Large intestine (tissue), 3 donors: Measurements from ENCODE around the gene RNF123. TPM values are rescaled to one million over a fixed set of nuclear protein-coding genes. Genes with fewer than 3 reads are reported as not detected.

Source experiments
- DNase-seq, 2 donors: peaks; one replicate each; pipeline versions ENCODE4 v3.0.0 to v3.0.0-alpha.2; 2013
- H3K27ac ChIP-seq: one replicate; pipeline ENCODE4 v1.5.1; 2013; ENCODE audit warnings: low read length
- H3K27me3 ChIP-seq: 2 replicates; pipeline ENCODE4 v1.6.1; 2013; ENCODE audit warnings: low read length; ENCODE audit not compliant: control insufficient read depth, insufficient read depth
- H3K36me3 ChIP-seq: 2 replicates; pipeline ENCODE4 v1.6.1; 2013; ENCODE audit warnings: low read length; ENCODE audit not compliant: control insufficient read depth, insufficient read depth
- H3K4me1 ChIP-seq: one replicate; pipeline ENCODE4 v1.6.1; 2013; ENCODE audit warnings: low read length; ENCODE audit not compliant: control insufficient read depth, insufficient read depth
- H3K4me3 ChIP-seq: one replicate; pipeline ENCODE4 v1.5.1; 2013; ENCODE audit warnings: low read length
- H3K9me3 ChIP-seq: one replicate; pipeline ENCODE4 v1.6.1; 2013; ENCODE audit warnings: mild to moderate bottlenecking, low read depth, low read length, moderate library complexity; ENCODE audit not compliant: control insufficient read depth
- WGBS: methylation state at CpG from one replicate; pipeline ENCODE4 v1.1.5; 2013; ENCODE audit warnings: low lambda C conversion rate; ENCODE audit not compliant: insufficient coverage; 5-methylcytosine and 5-hydroxymethylcytosine counted together
- polyA plus RNA-seq: library from polyadenylated mRNA; unstranded; fragments of 120-200 nt; gene quantifications from one replicate; pipeline ENCODE4 v1.2.1, GENCODE V29; 2013

Gene RNF123
- polyA plus RNA-seq, 1 donor: 35.6 TPM

- no CpG with 5 or more reads among the region's 2 CpGs for WGBS
- Histone ChIP-seq H3K9me3 (no peaks in the 10 kb centered on the region), H3K4me3 (no peak overlapping the region), H3K4me1 (no peaks in the 10 kb centered on the region), H3K27me3 (no peaks in the 10 kb centered on the region), H3K27ac (no peak overlapping the region), H3K36me3 (no peaks in the 10 kb centered on the region)
- no peak for DNase-seq
Measured at GRCh38 chr3:49658711-49659110, 30.6 kb upstream of the RNF123 start.

- Histone ChIP-seq H3K4me3 (no peak overlapping the region), H3K4me1 (no peaks in the 10 kb centered on the region), H3K9me3 (no peaks in the 10 kb centered on the region), H3K27me3 (no peaks in the 10 kb centered on the region), H3K27ac (no peak overlapping the region), H3K36me3 (no peaks in the 10 kb centered on the region)
- DNase-seq: no peak
- WGBS: no CpG with 5 or more reads among the region's 4 CpGs
Measured at GRCh38 chr3:49659756-49660155, 29.6 kb upstream of the RNF123 start.

- H3K36me3 ChIP-seq: no peaks in the 10 kb centered on the region
- no CpG with 5 or more reads among the region's 14 CpGs for WGBS
- H3K27ac ChIP-seq: no peak overlapping the region
- no peaks in the 10 kb centered on the region for H3K27me3 ChIP-seq
- no peaks in the 10 kb centered on the region for H3K9me3 ChIP-seq
- no peaks in the 10 kb centered on the region for H3K4me1 ChIP-seq
- DNase-seq: no peak
- H3K4me3 ChIP-seq: no peak overlapping the region
Measured at GRCh38 chr3:49661281-49661680, 28.1 kb upstream of the RNF123 start.

- no peaks in the 10 kb centered on the region for H3K27me3 ChIP-seq
- WGBS: no CpG with 5 or more reads among the region's 22 CpGs
- no peak overlapping the region for H3K27ac ChIP-seq
- H3K4me1 ChIP-seq: peaks cover 4% of the 10 kb centered on the region
- no peaks in the 10 kb centered on the region for H3K36me3 ChIP-seq
- no peaks in the 10 kb centered on the region for H3K9me3 ChIP-seq
- no peak for DNase-seq
- H3K4me3 ChIP-seq: no peak overlapping the region
Measured at GRCh38 chr3:49662021-49662420, 27.3 kb upstream of the RNF123 start.

GRCh38 chr3:49662720-49663413 lies 26.5 kb upstream of the RNF123 start:
- no CpG with 5 or more reads among the region's 34 CpGs for WGBS
- DNase-seq: no peak
- no peaks in the 10 kb centered on the region for H3K27me3 ChIP-seq

GRCh38 chr3:49663831-49664230 lies 25.5 kb upstream of the RNF123 start:
- Histone ChIP-seq H3K36me3 (no peaks in the 10 kb centered on the region), H3K27ac (no peak overlapping the region), H3K27me3 (no peaks in the 10 kb centered on the region), H3K9me3 (no peaks in the 10 kb centered on the region), H3K4me1 (peaks cover 12% of the 10 kb centered on the region), H3K4me3 (no peak overlapping the region)
- no peak for DNase-seq
- WGBS: no CpG with 5 or more reads among the region's 1 CpG

More at GRCh38 chr3:49662720-49663413, 26.5 kb upstream of the RNF123 start:
- Histone ChIP-seq H3K36me3 (no peaks in the 10 kb centered on the region), H3K4me3 (no peak overlapping the region), H3K4me1 (peaks cover 4% of the 10 kb centered on the region), H3K27ac (no peak overlapping the region), H3K9me3 (no peaks in the 10 kb centered on the region)

- H3K4me1 ChIP-seq: peaks cover 12% of the 10 kb centered on the region
- H3K36me3 ChIP-seq: no peaks in the 10 kb centered on the region
- no CpG with 5 or more reads among the region's 11 CpGs for WGBS
- no peaks in the 10 kb centered on the region for H3K9me3 ChIP-seq
- no peak for DNase-seq
- no peak overlapping the region for H3K4me3 ChIP-seq
- no peak overlapping the region for H3K27ac ChIP-seq
- no peaks in the 10 kb centered on the region for H3K27me3 ChIP-seq
Measured at GRCh38 chr3:49664300-49664699, 25.1 kb upstream of the RNF123 start.

- no peaks in the 10 kb centered on the region for H3K27me3 ChIP-seq
- H3K27ac ChIP-seq: no peak overlapping the region
- peaks cover 12% of the 10 kb centered on the region for H3K4me1 ChIP-seq
- H3K36me3 ChIP-seq: no peaks in the 10 kb centered on the region
- H3K4me3 ChIP-seq: no peak overlapping the region
- no peak for DNase-seq
- no CpG with 5 or more reads among the region's 6 CpGs for WGBS
- no peaks in the 10 kb centered on the region for H3K9me3 ChIP-seq
Measured at GRCh38 chr3:49665822-49666519, 23.4 kb upstream of the RNF123 start.

- Histone ChIP-seq H3K4me3 (no peak overlapping the region), H3K36me3 (no peaks in the 10 kb centered on the region), H3K4me1 (peaks cover 12% of the 10 kb centered on the region), H3K27ac (no peak overlapping the region), H3K27me3 (no peaks in the 10 kb centered on the region), H3K9me3 (no peaks in the 10 kb centered on the region)
- peak in 1 of 2 donors; percentile 47 for DNase-seq
- WGBS: no CpG with 5 or more reads among the region's 8 CpGs
Measured at GRCh38 chr3:49666592-49666991, 22.8 kb upstream of the RNF123 start.

- no peaks in the 10 kb centered on the region for H3K36me3 ChIP-seq
- H3K4me3 ChIP-seq: no peak overlapping the region
- no peak overlapping the region for H3K27ac ChIP-seq
- H3K27me3 ChIP-seq: no peaks in the 10 kb centered on the region
- H3K4me1 ChIP-seq: peaks cover 12% of the 10 kb centered on the region
- WGBS: 50% methylated on average over 2 of the region's 25 CpGs
- no peak for DNase-seq
- no peaks in the 10 kb centered on the region for H3K9me3 ChIP-seq
Measured at GRCh38 chr3:49667701-49668413, 21.5 kb upstream of the RNF123 start.
